H9 (cell line): ENCODE measurements around the gene AGMO. TPM values are rescaled to one million over a fixed set of nuclear protein-coding genes. Genes with fewer than 3 reads are reported as not detected.

Experiments
- DNase-seq: peaks from one replicate; pipeline ENCODE4 v3.0.0-alpha.2; 2017
- H2AFZ ChIP-seq: one replicate; pipeline ENCODE4 v1.6.1; 2013; ENCODE audit warnings: mild to moderate bottlenecking, low read length, control low read depth, moderate library complexity
- H2AK5ac ChIP-seq: 2 replicates; pipeline ENCODE4 v1.6.1; 2013; ENCODE audit warnings: low read length, control low read depth, mixed read lengths; ENCODE audit not compliant: insufficient read length
- H2BK120ac ChIP-seq: one replicate; pipeline ENCODE4 v1.6.1; 2013; ENCODE audit warnings: low read depth, mild to moderate bottlenecking, low read length, control low read depth, inconsistent platforms; ENCODE audit not compliant: poor library complexity, severe bottlenecking
- H2BK12ac ChIP-seq: 2 replicates; pipeline ENCODE4 v1.6.1; 2013; ENCODE audit warnings: low read length, control low read depth, mixed read lengths, low read depth; ENCODE audit not compliant: insufficient read length
- H2BK15ac ChIP-seq: 2 replicates; pipeline ENCODE4 v1.6.1; 2013; ENCODE audit warnings: low read depth, low read length, control low read depth
- H2BK20ac ChIP-seq: one replicate; pipeline ENCODE4 v1.6.1; 2013; ENCODE audit warnings: low read depth, mild to moderate bottlenecking, low read length, control low read depth, inconsistent platforms; ENCODE audit not compliant: poor library complexity, severe bottlenecking
- H2BK5ac ChIP-seq: 2 replicates; pipeline ENCODE4 v1.6.1; 2013; ENCODE audit warnings: low read length, control low read depth, mixed read lengths; ENCODE audit not compliant: insufficient read length
- H3K14ac ChIP-seq: 2 replicates; pipeline ENCODE4 v1.6.1; 2013; ENCODE audit warnings: low read length, control low read depth; ENCODE audit not compliant: insufficient read depth
- H3K18ac ChIP-seq: 2 replicates; pipeline ENCODE4 v1.6.1; 2013; ENCODE audit warnings: low read depth, mild to moderate bottlenecking, mixed read lengths, low read length, control low read depth; ENCODE audit not compliant: insufficient read length
- H3K23ac ChIP-seq: 2 replicates; pipeline ENCODE4 v1.6.1; 2013; ENCODE audit warnings: low read length, control low read depth, mixed read lengths, low read depth; ENCODE audit not compliant: insufficient read length
- H3K23me2 ChIP-seq: 2 replicates; pipeline ENCODE4 v1.6.1; 2013; ENCODE audit warnings: low read depth, mild to moderate bottlenecking, mixed read lengths, low read length, control low read depth; ENCODE audit not compliant: insufficient read length, poor library complexity, severe bottlenecking
- H3K27ac ChIP-seq: 2 replicates; pipeline ENCODE4 v1.5.1; 2013; ENCODE audit warnings: low read length, control low read depth, mixed read lengths, low read depth; ENCODE audit not compliant: insufficient read length
- H3K27me3 ChIP-seq: 2 replicates; pipeline ENCODE4 v1.6.1; 2013; ENCODE audit warnings: low read length, control low read depth, inconsistent platforms; ENCODE audit not compliant: insufficient read depth
- H3K4ac ChIP-seq: 2 replicates; pipeline ENCODE4 v1.6.1; 2013; ENCODE audit warnings: low read depth, mild to moderate bottlenecking, control low read depth, inconsistent platforms, low read length, moderate library complexity
- H3K4me1 ChIP-seq: 2 replicates; pipeline ENCODE4 v1.6.1; 2013; ENCODE audit warnings: low read length, control low read depth, inconsistent platforms; ENCODE audit not compliant: insufficient read depth
- H3K4me2 ChIP-seq: 2 replicates; pipeline ENCODE4 v1.6.1; 2013; ENCODE audit warnings: low read length, control low read depth, mixed read lengths; ENCODE audit not compliant: insufficient read length, insufficient read depth
- H3K56ac ChIP-seq: 2 replicates; pipeline ENCODE4 v1.6.1; 2013; ENCODE audit warnings: low read depth, mild to moderate bottlenecking, mixed read lengths, low read length, control low read depth; ENCODE audit not compliant: insufficient read length
- H3K79me1 ChIP-seq: 2 replicates; pipeline ENCODE4 v1.6.1; 2013; ENCODE audit warnings: low read depth, mild to moderate bottlenecking, moderate library complexity, low read length, control low read depth, inconsistent platforms; ENCODE audit not compliant: insufficient read depth, poor library complexity, severe bottlenecking
- H3K79me2 ChIP-seq: 2 replicates; pipeline ENCODE4 v1.6.1; 2013; ENCODE audit warnings: low read length, control low read depth, inconsistent platforms; ENCODE audit not compliant: insufficient read depth
- H3K9ac ChIP-seq: 2 replicates; pipeline ENCODE4 v1.6.1; 2013; ENCODE audit warnings: low read length, control low read depth, mixed read lengths; ENCODE audit not compliant: insufficient read length; ENCODE audit errors: extremely low read depth
- H3K9me3 ChIP-seq: one replicate; pipeline ENCODE4 v1.6.1; 2013; ENCODE audit warnings: low read depth, low read length, inconsistent platforms; ENCODE audit not compliant: control insufficient read depth
- H3T11ph ChIP-seq: one replicate; pipeline ENCODE4 v1.6.1; 2013; ENCODE audit warnings: mild to moderate bottlenecking, low read length, control low read depth, inconsistent platforms
- H4K20me1 ChIP-seq: one replicate; pipeline ENCODE4 v1.6.1; 2013; ENCODE audit not compliant: control insufficient read depth, insufficient read length, insufficient read depth
- H4K5ac ChIP-seq: 2 replicates; pipeline ENCODE4 v1.6.1; 2013; ENCODE audit warnings: low read depth, mild to moderate bottlenecking, mixed read lengths, low read length, control low read depth; ENCODE audit not compliant: insufficient read length
- H4K8ac ChIP-seq: replicated peaks from 2 replicates; pipeline ENCODE4 v1.6.1; 2013; ENCODE audit warnings: low read length, control low read depth, mixed read lengths, low read depth; ENCODE audit not compliant: insufficient read length
- H4K91ac ChIP-seq: 2 replicates; pipeline ENCODE4 v1.6.1; 2013; ENCODE audit warnings: low read depth, mild to moderate bottlenecking, moderate library complexity, mixed read lengths, low read length, control low read depth; ENCODE audit not compliant: insufficient read length
- H3K27ac Mint-ChIP-seq, 3 experiments: 2 replicates in 2 of 3; 3 replicates in 1 of 3; pipeline ENCODE4 v1.8.0; 2020 to 2021; ENCODE audit warnings: mixed read lengths in 3 of 3, mild to moderate bottlenecking in 1 of 3, moderate library complexity in 1 of 3
- H3K27me3 Mint-ChIP-seq: 2 replicates; pipeline ENCODE4 v1.8.0; 2021; ENCODE audit warnings: low read depth, mild to moderate bottlenecking, moderate library complexity, mixed read lengths
- H3K36me3 Mint-ChIP-seq, 3 experiments: 2 replicates in 2 of 3; 3 replicates in 1 of 3; pipeline ENCODE4 v1.8.0; 2020 to 2021; ENCODE audit warnings: low read depth in 3 of 3, mixed read lengths in 3 of 3; ENCODE audit not compliant: insufficient read depth in 1 of 3
- H3K4me1 Mint-ChIP-seq, 2 experiments: 2 replicates each; pipeline ENCODE4 v1.8.0; 2020; ENCODE audit warnings: mixed read lengths in 2 of 2
- H3K4me3 Mint-ChIP-seq, 2 experiments: 2 replicates in 1 of 2; 3 replicates in 1 of 2; pipeline ENCODE4 v1.8.0; 2020 to 2021; ENCODE audit warnings: mild to moderate bottlenecking in 2 of 2, mixed read lengths in 2 of 2, moderate library complexity in 1 of 2
- H3K9me3 Mint-ChIP-seq, 2 experiments: 2 replicates in 1 of 2; 3 replicates in 1 of 2; pipeline ENCODE4 v1.8.0; 2020; ENCODE audit warnings: mild to moderate bottlenecking in 2 of 2, mixed read lengths in 2 of 2, moderate library complexity in 1 of 2
- total RNA-seq: library from RNA; stranded (reverse); gene quantifications from 2 replicates; pipeline ENCODE4 v1.2.1, GENCODE V29; 2021
- TF ChIP-seq, protein P1 (sequence below): fragments of 200-600 bp; sonication (generic); conservative IDR thresholded peaks from 3 replicates; pipeline ENCODE4 v1.8.0; 2021; ENCODE audit warnings: antibody characterized with exemption, mild to moderate bottlenecking

AGMO gene
- total RNA-seq, 1 experiment from 2014 or later: 0.70 TPM

DNA sequence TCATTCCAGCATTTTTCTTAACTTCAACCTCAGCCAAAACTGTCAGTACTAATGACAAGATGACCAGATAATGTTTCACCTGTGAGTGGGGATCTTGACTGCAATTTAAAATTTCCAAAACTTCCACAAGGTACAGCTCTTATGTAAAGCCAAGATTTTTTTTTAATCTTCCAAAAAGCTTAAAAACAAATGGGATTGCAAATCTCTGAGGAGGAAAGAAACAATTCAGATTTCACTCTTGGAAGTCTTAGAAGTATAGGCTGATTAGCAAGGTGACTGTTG, 90.2 kb downstream of the AGMO start:
- H4K91ac ChIP-seq: no peak overlapping the region

More for the DNA sequence above, 90.2 kb downstream of the AGMO start:
- no peak overlapping the region for H3K14ac ChIP-seq
- H3K23ac ChIP-seq: no peak overlapping the region
- no peak overlapping the region for H4K5ac ChIP-seq
- no peak overlapping the region for H2AK5ac ChIP-seq
- no peak overlapping the region for H2BK20ac ChIP-seq
- H3K79me2 ChIP-seq: no peaks in the 10 kb centered on the region
- Mint-ChIP-seq H3K4me3 (no peak overlapping the region), H3K27me3 (no peaks in the 10 kb centered on the region), H3K27ac (no peak overlapping the region), H3K9me3 (no peaks in the 10 kb centered on the region), H3K36me3 (no peaks in the 10 kb centered on the region), H3K4me1 (no peaks in the 10 kb centered on the region)
- TF ChIP-seq, protein P1, sequence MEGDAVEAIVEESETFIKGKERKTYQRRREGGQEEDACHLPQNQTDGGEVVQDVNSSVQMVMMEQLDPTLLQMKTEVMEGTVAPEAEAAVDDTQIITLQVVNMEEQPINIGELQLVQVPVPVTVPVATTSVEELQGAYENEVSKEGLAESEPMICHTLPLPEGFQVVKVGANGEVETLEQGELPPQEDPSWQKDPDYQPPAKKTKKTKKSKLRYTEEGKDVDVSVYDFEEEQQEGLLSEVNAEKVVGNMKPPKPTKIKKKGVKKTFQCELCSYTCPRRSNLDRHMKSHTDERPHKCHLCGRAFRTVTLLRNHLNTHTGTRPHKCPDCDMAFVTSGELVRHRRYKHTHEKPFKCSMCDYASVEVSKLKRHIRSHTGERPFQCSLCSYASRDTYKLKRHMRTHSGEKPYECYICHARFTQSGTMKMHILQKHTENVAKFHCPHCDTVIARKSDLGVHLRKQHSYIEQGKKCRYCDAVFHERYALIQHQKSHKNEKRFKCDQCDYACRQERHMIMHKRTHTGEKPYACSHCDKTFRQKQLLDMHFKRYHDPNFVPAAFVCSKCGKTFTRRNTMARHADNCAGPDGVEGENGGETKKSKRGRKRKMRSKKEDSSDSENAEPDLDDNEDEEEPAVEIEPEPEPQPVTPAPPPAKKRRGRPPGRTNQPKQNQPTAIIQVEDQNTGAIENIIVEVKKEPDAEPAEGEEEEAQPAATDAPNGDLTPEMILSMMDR: no peak
- H4K8ac ChIP-seq: no peak overlapping the region
- H2BK12ac ChIP-seq: no peak overlapping the region
- DNase-seq: no peak
- no peak overlapping the region for H3K18ac ChIP-seq
- H3K23me2 ChIP-seq: no peaks in the 10 kb centered on the region
- no peaks in the 10 kb centered on the region for H3K9me3 ChIP-seq
- no peak overlapping the region for H3K9ac ChIP-seq
- no peak overlapping the region for H2AFZ ChIP-seq
- no peak overlapping the region for H3K27ac ChIP-seq
- H2BK15ac ChIP-seq: no peak overlapping the region
- no peak overlapping the region for H3K56ac ChIP-seq
- no peaks in the 10 kb centered on the region for H3K27me3 ChIP-seq
- no peak overlapping the region for H2BK120ac ChIP-seq
- no peaks in the 10 kb centered on the region for H4K20me1 ChIP-seq
- no peak overlapping the region for H3K4ac ChIP-seq
- H2BK5ac ChIP-seq: no peak overlapping the region
- H3T11ph ChIP-seq: no peak overlapping the region
- no peaks in the 10 kb centered on the region for H3K4me1 ChIP-seq
- no peaks in the 10 kb centered on the region for H3K79me1 ChIP-seq
- H3K4me2 ChIP-seq: no peak overlapping the region
